Lower lobe of right lung (tissue), 2 donors: Measurements from ENCODE around the gene MRPS9. TPM values are rescaled to one million over a fixed set of nuclear protein-coding genes. Genes with fewer than 3 reads are reported as not detected.

Experiments
- ATAC-seq, 2 donors: fragments of 200-7000 bp; cut with Tn5 transposase; one replicate each; pipeline ENCODE4 v1.9.1; 2020 to 2022; ENCODE audit warnings: mild to moderate bottlenecking in 2 of 2, moderate library complexity in 2 of 2
- DNase-seq: peaks from one replicate; pipeline ENCODE4 v3.0.0-alpha.2; 2020
- H3K27ac ChIP-seq: fragments of 200-600 bp; one replicate; pipeline ENCODE4 v1.8.0; 2022
- H3K27me3 ChIP-seq: fragments of 200-600 bp; one replicate; pipeline ENCODE4 v1.8.0; 2022; ENCODE audit warnings: low read depth
- H3K36me3 ChIP-seq: fragments of 200-600 bp; one replicate; pipeline ENCODE4 v1.8.0; 2022; ENCODE audit warnings: mild to moderate bottlenecking
- H3K4me1 ChIP-seq: fragments of 200-600 bp; one replicate; pipeline ENCODE4 v1.8.0; 2022
- H3K4me3 ChIP-seq: fragments of 200-600 bp; one replicate; pipeline ENCODE4 v1.8.0; 2022; ENCODE audit warnings: mild to moderate bottlenecking
- H3K9me3 ChIP-seq: fragments of 200-600 bp; one replicate; pipeline ENCODE4 v1.8.0; 2022
- CTCF ChIP-seq: fragments of 200-600 bp; IDR thresholded peaks from one replicate; pipeline ENCODE4 v1.8.0; 2022; ENCODE audit warnings: antibody characterized with exemption, mild to moderate bottlenecking
- intact Hi-C: fragments of 100-400 bp; cut with DNase I; formaldehyde crosslinking; loops from one replicate; pipeline ENCODE4 v1.11.0; 2022
- total RNA-seq: library from RNA; stranded (reverse); fragmentation: NEBNext Ultra II Directional; extraction: Animal tissue kit (Norgen Biotek cat#: 25700); gene quantifications from one replicate; pipeline ENCODE4 v1.2.1, GENCODE V29; 2021
- donor health status: DM: no; HTN: yes; CAD: no; lungs with severe emphysema.

MRPS9 gene
- total RNA-seq, 1 donor from 2014 or later: 15.1 TPM

- intact Hi-C loops: no loop called here
- Histone ChIP-seq H3K36me3 (peaks cover 4% of the 10 kb centered on the region), H3K4me3 (no peak overlapping the region), H3K27me3 (no peaks in the 10 kb centered on the region), H3K9me3 (no peaks in the 10 kb centered on the region), H3K4me1 (no peaks in the 10 kb centered on the region), H3K27ac (no peak overlapping the region)
- no peak for DNase-seq
- TF ChIP-seq CTCF: no peak
- no peak for ATAC-seq
Measured at GRCh38 chr2:105056245-105056644, 18.4 kb downstream of the MRPS9 start.

- Histone ChIP-seq H3K4me1 (no peaks in the 10 kb centered on the region), H3K9me3 (no peaks in the 10 kb centered on the region), H3K27ac (no peak overlapping the region), H3K27me3 (no peaks in the 10 kb centered on the region), H3K4me3 (no peak overlapping the region), H3K36me3 (peaks cover 4% of the 10 kb centered on the region)
- ATAC-seq (no peak), DNase-seq (no peak)
- intact Hi-C loops: no loop called here
- TF ChIP-seq CTCF: no peak
Measured at GRCh38 chr2:105057005-105057404, 19.1 kb downstream of the MRPS9 start.

- no peaks in the 10 kb centered on the region for H3K9me3 ChIP-seq
- ATAC-seq (no peak), DNase-seq (no peak)
- no peak overlapping the region for H3K4me3 ChIP-seq
- intact Hi-C loops: no loop called here
- H3K27me3 ChIP-seq: no peaks in the 10 kb centered on the region
- peaks cover 4% of the 10 kb centered on the region for H3K36me3 ChIP-seq
- H3K27ac ChIP-seq: no peak overlapping the region
- no peak for TF ChIP-seq CTCF
- H3K4me1 ChIP-seq: no peaks in the 10 kb centered on the region
Measured at GRCh38 chr2:105061560-105061959, 23.7 kb downstream of the MRPS9 start.

GRCh38 chr2:105062158-105062557, 24.3 kb downstream of the MRPS9 start:
- DNase-seq: no peak
- no peaks in the 10 kb centered on the region for H3K4me1 ChIP-seq
- H3K4me3 ChIP-seq: no peak overlapping the region
- no peak for ATAC-seq
- H3K27ac ChIP-seq: no peak overlapping the region
- no peak for TF ChIP-seq CTCF
- no peaks in the 10 kb centered on the region for H3K9me3 ChIP-seq
- H3K27me3 ChIP-seq: no peaks in the 10 kb centered on the region
- intact Hi-C loops: no loop called here
- peaks cover 4% of the 10 kb centered on the region for H3K36me3 ChIP-seq

GRCh38 chr2:105068387-105068786, 30.5 kb downstream of the MRPS9 start:
- Histone ChIP-seq H3K4me1 (no peaks in the 10 kb centered on the region), H3K27ac (no peak overlapping the region), H3K9me3 (no peaks in the 10 kb centered on the region), H3K4me3 (no peak overlapping the region), H3K36me3 (no peaks in the 10 kb centered on the region), H3K27me3 (no peaks in the 10 kb centered on the region)
- intact Hi-C loops: no loop called here
- no peak for ATAC-seq
- no peak for TF ChIP-seq CTCF
- no peak for DNase-seq

- Histone ChIP-seq H3K27ac (no peak overlapping the region), H3K27me3 (no peaks in the 10 kb centered on the region), H3K4me1 (no peaks in the 10 kb centered on the region), H3K4me3 (no peak overlapping the region), H3K9me3 (no peaks in the 10 kb centered on the region), H3K36me3 (peaks cover 3% of the 10 kb centered on the region)
- no peak for ATAC-seq
- no peak for DNase-seq
- intact Hi-C loops: no loop called here
- no peak for TF ChIP-seq CTCF
Measured at GRCh38 chr2:105068875-105069274, 31.0 kb downstream of the MRPS9 start.
